ENCODE measurements around the gene KDM1B.
"Not testable (repeated sequence)": the region's sequence is repeated elsewhere in the genome, so short reads cannot be mapped to it uniquely, and the experiment has no call there.

KDM1B gene

DNA sequence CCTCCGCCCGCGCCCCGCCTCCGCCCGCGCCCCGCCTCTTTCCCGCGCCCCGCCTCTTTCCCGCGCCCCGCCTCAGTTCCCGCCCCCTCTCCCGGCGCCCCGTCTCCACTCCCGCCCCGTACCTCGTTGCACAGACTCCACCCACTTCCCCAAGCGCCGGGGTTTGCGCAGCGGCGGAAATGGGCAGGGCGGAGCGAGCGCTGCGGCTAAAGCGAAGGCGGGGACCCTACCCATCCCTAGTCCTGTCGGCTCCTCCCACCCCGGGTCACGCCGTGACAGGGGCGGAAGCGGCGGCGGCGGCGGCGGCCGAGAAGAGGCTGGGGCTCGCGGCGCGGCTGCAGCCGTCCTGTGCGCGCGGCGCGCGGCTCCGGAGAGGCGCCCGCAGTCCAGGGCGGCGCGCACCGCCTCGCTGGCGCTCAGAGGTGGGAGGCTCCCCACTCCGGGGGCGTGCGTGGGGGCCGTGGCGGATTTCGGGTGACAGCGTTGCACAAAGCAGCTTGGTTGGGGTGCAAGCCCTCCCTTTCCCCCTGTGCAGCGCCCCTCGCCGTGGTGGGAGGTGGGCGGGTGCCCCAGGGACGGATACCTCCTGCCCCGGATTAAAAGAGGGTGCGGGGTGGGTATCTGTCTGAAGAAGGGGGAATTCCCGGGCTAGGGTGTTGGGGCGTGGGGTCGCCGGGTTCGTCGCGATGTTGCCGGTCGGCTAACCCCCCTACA, at the start of gene KDM1B:
TSS of gene KDM1B (plus strand) at position 273 of the 714 bp plus-strand sequence. CDS start 4,474 bp downstream, outside the sequence.
- peak; percentile 97 for DNase-seq (ENCODE audit: low spot score)

GRCh38 chr6:18107061-18107460, 48.2 kb upstream of the KDM1B start:
- DNase-seq (ENCODE audit: low spot score) = no peak

GRCh38 chr6:18110162-18110561, 45.1 kb upstream of the KDM1B start:
- no peak for DNase-seq (ENCODE audit: low spot score)

DNA sequence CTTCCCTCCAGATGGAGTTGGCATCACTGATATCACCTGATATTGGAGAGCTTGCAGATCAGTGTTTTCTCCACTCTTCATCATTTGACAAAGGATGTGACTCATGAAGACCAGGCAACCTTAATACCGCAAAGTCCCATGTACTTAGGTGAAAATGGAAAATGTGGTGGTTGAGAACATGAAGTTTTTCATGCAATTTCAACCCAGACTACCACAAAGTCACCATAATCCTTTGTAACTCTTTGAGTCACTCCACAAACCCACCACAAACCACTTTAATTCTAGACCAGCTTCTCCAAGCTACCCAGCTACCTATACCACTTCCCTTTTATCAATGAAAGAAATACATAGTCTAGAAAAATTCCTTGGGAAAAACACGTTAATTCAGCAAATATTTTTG, 39.9 kb upstream of the KDM1B start:
- DNase-seq (ENCODE audit: low spot score) = no peak

DNA sequence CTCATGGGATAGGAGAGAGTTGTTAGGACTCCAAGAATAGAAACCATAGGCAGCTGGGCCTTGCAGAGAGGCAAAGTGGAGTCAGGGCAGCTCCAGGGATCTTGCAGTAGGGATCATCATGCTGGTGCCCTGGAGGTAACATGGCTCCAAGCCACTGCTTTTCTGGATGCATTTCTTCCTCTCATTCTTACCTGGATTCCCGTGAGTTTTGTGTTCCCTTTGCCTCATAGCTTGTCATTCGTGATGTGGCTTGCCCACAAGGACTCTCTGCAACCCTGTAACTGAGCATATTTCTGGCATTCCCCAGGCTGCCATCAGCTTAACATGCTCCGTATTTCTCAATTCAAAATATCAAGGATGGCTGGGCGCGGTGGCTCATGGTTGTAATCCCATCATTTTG, 38.1 kb upstream of the KDM1B start:
- no peak for DNase-seq (ENCODE audit: low spot score)

DNA sequence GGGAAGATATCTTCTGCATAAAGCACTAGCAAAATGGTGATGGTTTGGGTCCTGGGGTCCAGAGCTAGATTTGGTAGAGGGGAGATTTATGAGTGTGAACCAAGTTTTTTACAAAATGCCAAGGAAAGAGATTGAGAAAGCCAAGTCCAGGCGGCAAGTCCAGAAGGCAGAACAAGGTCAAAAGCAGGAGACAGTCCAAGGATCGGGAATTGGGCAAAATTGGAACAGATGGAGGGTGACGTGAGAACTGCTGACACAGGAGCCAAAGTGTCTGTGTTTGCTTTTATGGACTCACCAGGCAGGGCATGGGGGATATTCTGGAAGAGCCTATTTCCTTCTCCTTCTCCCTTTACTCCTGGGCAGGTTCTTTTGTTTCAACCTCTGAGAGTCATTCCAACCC, 36.9 kb upstream of the KDM1B start:
- DNase-seq (ENCODE audit: low spot score) = no peak

DNA sequence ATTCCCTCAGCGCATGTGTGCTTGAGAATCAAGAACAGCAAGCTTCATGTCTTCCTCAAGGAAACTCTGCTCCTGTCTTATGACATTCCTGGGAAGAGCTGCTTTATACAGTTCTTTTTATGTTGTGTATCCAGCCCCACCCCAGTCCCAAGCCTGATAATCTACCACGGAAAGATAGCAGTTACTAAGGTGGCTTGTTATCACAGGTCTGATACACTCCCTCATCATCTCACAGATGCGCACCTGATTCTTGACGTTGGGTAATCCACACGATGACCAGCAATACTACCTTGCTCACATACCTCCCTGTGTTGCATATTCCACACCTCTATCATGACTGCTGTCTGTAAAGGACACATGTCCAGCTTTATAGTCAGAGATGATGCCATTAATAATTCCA, 36.0 kb upstream of the KDM1B start:
- no peak for DNase-seq (ENCODE audit: low spot score)

GRCh38 chr6:18121580-18122127, 33.6 kb upstream of the KDM1B start:
- no peak for DNase-seq (ENCODE audit: low spot score)

- peak; percentile 86 for DNase-seq (ENCODE audit: low spot score)
Observed at GRCh38 chr6:18122128-18123093, 32.8 kb upstream of the KDM1B start, which contains the start of gene NHLRC1. Gene NHLRC1, minus strand, starts transcription at chr6:18122677. Its CDS starts 71 bp downstream, at chr6:18122606.

DNA sequence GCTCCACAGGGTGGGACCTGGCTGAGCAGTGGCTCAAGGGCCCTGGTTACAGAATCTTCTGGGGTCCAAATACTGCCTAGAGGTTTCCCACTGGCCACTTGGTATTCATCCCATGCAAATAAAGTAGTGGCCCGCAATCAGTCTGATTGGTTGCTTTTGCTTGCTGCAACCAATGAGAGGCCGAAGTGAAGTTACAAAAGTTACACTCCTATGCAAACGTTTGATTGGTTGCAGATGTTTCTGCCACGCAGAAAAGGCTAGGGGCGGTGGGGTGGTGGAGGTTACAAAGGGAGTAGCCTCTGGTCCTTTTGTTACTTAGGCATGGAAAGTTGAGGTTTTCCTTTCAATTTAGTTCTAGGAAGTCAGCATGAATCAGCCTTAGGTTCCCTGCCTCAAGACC, 29.1 kb upstream of the KDM1B start:
- DNase-seq (ENCODE audit: low spot score) = no peak

DNA sequence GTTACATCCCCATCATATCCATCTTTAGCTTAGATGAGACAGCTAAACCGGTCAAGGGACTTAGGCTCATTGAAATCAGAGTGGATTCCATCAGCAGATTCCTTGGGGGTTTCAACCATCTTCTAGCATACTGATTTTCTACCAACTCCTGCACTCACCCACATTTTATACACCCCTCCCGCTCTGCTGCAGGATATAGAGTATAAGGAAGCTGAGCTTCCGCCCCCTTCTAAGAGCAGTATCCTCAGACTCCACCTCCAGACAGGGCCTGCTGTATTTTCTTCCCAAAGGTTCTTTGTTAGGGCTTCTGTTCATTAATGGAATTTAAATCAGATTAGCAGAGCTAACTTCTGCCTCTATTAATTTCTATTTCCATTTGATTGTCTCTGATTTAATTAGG, 22.9 kb upstream of the KDM1B start:
- DNase-seq (ENCODE audit: low spot score) = no peak

DNA sequence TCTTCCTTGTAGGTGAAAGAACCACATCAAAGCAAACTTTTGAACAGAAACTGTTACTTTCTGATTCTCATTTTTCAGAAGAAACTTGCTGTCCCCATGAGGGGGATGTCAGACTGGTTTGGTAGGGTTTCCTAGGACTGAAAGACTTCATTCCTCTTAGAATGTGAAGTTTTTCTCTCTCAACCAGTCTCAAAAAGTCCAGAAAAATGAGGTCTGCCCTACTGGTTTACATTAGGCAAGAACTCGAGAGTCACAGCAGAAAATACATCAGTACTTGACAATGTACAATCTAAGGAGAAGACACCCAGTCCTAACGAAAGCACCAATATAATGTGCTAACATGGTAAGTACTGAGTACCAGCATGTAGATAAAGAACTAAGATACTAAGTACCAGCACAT, 20.1 kb upstream of the KDM1B start:
- DNase-seq (ENCODE audit: low spot score) = no peak

- no peak for DNase-seq (ENCODE audit: low spot score)
Observed at GRCh38 chr6:18136260-18136659, 19.0 kb upstream of the KDM1B start.

- DNase-seq (ENCODE audit: low spot score) = no peak
Observed at GRCh38 chr6:18138906-18139305, 16.3 kb upstream of the KDM1B start.

DNA sequence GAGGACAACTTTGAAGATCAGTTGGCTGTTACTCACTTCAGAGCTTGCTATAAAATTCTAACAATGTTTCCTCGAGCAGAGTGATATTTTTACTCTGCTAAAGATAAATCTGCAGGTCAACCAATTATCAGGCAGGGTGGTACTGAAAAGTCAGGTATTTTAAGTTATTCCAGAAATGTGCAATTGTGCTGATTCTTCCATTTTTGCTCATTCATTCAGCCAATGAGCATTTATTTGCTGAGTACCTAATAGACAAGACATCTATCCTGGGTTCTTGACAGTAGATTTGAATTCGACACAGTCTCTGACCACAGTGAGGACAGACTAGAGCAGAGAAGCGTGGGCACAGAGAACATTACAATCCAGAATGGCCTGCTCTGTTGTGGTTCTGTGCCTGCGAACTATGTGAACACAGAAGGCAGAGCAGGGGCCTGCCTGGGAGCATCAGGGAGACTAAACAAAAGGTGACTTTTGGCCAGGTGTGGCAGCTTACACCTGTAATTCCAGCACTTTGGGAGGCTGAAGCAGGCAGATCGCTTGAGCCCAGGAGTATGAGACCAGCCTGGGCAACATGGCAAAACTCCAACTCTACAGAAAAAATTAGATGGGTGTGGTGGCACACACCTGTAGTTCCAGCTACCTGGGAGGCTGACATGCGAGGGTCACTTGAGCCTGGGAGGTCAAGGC, 15.1 kb upstream of the KDM1B start:
- no peak for DNase-seq (ENCODE audit: low spot score)

GRCh38 chr6:18141805-18142590, 13.2 kb upstream of the KDM1B start:
- DNase-seq (ENCODE audit: low spot score) = no peak

DNA sequence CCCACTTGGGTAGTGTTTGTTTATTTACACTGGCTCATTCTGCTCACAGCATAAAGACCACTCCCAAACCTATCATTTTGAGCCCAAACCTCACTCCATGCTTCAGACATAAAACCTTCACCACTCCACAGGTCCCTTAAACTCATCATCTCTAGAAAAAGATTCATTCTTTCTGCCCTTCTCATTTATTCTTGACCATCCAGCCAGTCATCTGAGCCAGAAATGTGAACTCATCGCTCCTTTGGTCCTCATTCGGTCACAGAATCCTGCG, 12.7 kb upstream of the KDM1B start:
- DNase-seq (ENCODE audit: low spot score) = no peak

DNA sequence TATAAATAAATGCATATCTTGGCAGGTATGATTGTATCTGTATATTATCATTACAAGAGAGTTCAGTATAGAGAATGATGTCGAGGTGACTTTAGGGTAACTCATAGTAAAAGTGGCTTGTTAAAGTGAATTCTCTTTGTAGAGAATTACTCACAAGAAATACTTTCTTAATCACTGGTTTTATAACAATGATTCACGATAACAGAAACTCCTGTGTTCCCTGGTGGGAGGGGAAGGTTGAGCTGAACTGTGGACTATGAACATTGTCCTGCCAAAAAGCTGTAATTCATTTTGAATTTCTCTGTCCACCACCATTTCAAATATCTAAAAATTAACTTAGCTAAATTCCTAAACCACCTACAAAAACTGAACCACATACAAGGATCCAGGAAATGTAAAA, 8.1 kb upstream of the KDM1B start:
- no peak for DNase-seq (ENCODE audit: low spot score)

GRCh38 chr6:18147616-18148015, 7.6 kb upstream of the KDM1B start:
- no peak for DNase-seq (ENCODE audit: low spot score)

- DNase-seq (ENCODE audit: low spot score) = no peak
Observed at GRCh38 chr6:18148304-18149025, 6.8 kb upstream of the KDM1B start.

DNA sequence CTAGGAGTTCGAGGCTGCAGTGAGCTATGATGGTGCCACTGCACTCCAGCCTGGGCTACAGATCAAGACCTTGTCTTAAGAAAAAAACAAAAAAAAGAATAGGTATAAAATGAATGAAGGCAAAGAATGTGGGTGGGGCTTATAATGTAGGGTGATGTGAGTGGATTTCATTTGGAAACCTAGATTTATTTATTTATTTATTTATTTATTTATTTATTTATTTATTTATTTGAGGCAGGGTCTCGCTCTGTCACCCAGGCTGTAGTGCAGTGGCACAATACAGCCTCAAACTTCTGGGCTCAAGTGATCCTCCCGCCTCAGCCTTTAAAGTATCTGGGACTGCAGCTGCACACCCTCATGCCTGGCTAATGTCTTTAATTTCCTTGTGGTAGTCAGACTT, 3.8 kb upstream of the KDM1B start:
- not testable (repeated sequence) for DNase-seq (ENCODE audit: low spot score)
